NCI-H2196 treated with DMSO at 0.1 percent for 48 hours (cell line): Measurements from ENCODE around the gene MAGEH1.
A peak's percentile ranks its signal among the peaks of the same experiment; 100 is the strongest.
"Not testable (repeated sequence)": the region's sequence is repeated elsewhere in the genome, so short reads cannot be mapped to it uniquely, and the experiment has no call there.

Source experiments
- DNase-seq: peaks from one replicate; lab custom pipeline; 2025; ENCODE audit not compliant: unreplicated experiment; lab: John Stamatoyannopoulos, UW

The MAGEH1 gene, protein sequence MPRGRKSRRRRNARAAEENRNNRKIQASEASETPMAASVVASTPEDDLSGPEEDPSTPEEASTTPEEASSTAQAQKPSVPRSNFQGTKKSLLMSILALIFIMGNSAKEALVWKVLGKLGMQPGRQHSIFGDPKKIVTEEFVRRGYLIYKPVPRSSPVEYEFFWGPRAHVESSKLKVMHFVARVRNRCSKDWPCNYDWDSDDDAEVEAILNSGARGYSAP

DNA sequence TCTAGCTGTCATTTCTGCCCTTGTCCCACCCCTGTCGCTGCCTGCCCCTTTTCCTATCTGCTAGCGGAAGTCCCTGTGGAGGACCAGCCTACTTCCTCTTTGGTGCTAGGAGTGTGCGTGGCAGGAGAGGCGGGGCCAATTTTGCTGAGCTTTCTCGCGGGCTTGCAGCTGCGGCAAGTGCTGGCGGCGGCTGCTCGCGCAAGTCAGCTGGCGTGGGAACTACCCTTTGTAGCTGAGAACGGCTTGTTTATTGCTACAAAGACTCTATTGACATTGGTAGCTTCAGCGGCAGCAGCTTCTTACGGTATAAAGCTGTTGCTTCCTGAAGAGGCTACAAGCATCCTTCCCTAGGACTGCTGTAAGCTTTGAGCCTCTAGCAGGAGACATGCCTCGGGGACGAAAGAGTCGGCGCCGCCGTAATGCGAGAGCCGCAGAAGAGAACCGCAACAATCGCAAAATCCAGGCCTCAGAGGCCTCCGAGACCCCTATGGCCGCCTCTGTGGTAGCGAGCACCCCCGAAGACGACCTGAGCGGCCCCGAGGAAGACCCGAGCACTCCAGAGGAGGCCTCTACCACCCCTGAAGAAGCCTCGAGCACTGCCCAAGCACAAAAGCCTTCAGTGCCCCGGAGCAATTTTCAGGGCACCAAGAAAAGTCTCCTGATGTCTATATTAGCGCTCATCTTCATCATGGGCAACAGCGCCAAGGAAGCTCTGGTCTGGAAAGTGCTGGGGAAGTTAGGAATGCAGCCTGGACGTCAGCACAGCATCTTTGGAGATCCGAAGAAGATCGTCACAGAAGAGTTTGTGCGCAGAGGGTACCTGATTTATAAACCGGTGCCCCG lies at the start of gene MAGEH1:
MAGEH1 (plus strand) TSS at position 138 of the 843 bp plus-strand sequence; CDS start at position 386, 248 bp downstream.
- peak; percentile 39 for DNase-seq

DNA sequence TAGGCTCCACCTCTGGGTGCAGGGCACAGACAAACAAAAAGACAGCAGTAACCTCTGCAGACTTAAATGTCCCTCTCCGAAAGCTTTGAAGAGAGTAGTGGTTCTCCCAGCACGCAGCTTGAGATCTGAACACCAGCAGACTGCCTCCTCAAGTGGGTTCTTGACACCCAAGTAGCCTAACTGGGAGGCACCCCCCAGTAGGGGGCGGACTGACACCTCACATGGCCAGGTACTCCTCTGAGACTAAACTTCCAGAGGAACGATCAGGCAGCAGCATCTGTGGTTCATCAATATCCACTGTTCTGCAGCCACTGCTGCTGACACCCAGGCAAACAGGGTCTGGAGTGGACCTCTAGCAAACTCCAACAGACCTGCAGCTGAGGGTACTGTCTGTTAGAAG lies 24.8 kb upstream of the MAGEH1 start:
- not testable (repeated sequence) for DNase-seq

DNA sequence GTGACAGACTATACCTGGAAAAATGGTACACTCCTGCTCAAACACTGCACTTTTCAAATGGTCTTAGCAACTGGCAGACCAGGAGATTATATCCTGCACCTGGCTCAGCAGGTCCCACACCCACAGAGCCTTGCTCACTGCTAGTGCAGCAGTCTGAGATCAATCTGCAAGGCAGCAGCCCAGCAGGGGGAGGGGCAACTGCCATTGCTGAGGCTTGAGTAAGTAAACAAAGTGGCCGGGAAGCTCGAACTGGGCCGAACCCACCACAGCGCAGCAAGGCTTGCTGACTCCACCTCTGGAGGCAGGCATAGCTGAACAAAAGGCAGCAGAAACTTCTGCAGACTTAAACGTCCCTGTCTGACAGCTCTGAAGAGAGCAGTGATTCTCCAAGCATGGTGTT lies 8.5 kb upstream of the MAGEH1 start:
- not testable (repeated sequence) for DNase-seq

DNA sequence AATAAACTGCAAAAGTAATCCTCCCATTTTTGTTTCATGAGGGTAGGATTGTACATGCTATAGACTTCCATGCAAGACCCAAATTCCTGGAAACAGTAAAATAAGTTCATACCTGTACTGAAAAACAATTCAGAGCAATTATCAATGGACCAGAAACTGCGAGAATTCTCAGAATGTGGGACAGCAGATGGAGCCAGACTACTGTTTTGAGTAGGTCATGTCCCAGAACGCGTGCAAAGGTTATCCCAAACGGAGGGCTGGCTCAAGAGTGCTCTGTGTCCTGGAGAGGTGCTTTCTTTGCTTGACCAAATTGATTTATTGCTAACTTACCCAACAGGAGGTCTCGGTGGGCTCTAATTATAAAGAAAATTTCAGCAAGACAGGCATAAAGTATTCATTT lies 1.7 kb upstream of the MAGEH1 start:
- DNase-seq = no peak

DNA sequence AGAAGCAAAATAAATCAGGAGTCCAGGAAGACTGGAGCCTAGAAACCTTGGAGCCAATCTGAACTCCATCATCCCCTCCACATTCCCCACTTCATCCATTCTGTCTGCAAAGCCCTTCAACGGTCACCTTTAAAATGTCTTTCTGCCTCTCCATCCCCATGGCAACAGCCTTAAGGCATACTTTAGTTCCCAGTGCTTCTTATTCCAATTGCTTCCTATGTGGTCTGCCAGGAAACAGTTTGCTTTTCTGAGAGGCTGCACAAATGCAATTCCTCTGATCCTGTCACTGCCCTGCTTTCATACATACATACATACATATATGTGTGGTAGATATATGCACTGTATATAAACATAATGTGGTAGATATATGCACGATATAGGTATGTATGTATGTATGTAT lies 786 bp upstream of the MAGEH1 start:
- DNase-seq = no peak

DNA sequence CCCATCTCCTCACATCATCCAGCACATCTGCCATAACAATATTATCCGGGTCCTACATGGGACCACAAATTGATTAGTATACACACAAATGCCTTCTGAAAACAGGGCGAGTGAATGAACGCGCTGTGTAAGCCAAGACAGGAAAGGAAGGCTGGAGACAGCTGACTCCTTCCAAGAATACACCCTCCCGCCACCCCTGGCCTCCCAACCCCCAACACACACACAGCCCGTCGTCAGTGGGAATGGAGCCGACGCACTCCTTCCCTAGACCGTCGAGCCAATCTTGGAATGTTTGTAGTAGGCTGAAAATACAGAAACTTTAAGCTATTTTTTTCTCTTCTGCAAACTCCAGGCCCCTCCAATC lies 319 bp upstream of the MAGEH1 start:
- no peak for DNase-seq

DNA sequence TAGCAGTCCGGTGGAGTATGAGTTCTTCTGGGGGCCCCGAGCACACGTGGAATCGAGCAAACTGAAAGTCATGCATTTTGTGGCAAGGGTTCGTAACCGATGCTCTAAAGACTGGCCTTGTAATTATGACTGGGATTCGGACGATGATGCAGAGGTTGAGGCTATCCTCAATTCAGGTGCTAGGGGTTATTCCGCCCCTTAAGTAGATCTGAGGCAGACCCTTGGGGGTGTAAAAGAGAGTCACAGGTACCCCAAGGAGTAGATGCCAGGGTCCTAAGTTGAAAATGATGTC lies 852 bp downstream of the MAGEH1 start:
- no peak for DNase-seq

DNA sequence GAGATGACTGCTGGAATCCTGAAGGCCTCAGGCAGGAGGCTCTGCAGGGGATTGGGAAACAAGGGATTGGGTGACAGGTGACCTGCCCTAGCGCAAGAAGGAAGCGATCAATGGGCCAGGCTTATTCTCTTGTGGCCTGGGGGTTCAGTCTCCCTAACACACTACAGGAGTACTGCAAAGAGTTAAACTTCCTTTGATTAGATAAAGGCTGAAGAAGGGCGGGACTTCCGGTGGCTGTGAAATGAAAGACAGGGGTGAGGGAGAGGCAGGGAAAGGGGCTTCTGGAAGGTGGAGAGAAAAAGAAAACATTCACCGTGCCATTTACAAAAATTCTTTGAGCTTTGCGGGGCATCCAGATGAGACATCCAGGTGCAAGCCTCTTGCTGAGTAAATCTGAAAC lies 3.8 kb downstream of the MAGEH1 start:
- not testable (repeated sequence) for DNase-seq

DNA sequence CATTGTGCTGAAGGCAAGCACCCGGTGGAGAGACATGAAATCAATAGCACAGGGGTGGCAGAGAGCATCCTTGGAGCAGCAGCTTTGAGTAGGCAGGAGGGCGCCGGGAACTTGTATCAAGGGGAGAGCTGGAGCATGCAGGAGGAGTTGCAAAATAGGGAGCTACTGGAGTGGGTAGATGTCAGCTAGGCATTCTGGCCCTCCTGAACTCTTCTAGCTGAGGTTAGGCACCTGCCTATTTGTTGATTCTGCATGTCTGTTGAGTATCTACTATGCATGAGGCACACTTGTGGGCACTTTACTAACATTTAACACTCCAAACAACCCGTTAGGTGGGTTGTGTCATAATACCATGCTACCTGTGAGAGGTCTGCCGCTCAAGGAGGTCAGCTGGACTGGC lies 7.5 kb downstream of the MAGEH1 start:
- not testable (repeated sequence) for DNase-seq

DNA sequence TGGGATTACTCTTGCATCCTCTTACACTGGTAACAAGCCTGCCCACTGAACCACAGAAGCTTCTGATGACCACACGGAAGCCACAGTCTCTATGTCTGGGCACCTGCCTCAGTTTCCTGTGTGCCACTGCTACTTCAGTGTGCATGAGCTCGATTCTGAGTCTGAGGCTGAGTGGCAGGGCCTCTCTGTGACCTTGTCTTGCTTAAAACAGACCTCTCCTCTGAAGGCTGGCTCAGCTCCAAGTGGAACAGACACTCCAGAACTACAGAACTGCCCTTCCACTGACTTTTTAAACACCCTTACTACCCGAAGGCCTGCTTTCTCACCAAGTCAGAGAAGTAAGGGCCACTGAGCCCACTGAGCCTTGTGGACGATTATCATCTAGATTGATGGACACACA lies 8.0 kb downstream of the MAGEH1 start:
- DNase-seq = not testable (repeated sequence)

DNA sequence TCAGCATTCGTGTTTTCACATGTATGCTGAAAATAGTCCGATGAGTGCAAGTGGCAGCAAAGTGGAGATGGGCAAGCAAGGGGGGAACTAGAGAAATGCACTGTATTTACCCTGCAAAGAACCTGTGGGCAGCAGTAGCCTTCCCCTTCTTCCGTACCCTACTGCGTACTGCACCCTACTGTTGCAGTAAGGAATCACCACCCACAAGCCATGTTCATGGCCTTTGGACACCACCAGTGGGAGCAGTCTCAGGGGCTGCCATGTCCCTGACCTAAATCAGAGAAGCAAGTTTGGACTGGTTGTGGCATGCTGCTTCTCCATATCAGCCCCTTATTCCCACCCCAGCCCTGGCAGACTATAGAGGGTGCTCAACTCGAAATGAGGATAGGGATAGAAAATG lies 12.1 kb downstream of the MAGEH1 start:
- not testable (repeated sequence) for DNase-seq

DNA sequence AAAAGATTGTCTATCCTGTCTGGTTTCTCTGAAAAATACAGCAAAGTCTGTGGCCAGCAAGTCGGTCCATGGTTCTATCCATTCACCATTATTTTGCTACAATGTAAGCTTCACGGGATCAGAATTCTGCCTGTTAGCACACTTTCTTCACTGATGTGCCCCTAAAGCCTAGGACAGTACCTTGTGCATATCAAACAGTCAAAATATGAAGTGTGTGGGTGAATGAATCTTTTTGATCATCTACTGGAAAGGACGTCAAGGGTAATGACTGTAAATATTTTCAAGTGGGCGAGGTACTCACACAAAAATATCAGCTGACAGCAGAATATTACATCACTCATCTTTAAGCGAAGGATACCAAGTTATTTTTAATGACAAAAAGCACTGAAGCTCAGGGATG lies 13.2 kb downstream of the MAGEH1 start:
- not testable (repeated sequence) for DNase-seq

DNA sequence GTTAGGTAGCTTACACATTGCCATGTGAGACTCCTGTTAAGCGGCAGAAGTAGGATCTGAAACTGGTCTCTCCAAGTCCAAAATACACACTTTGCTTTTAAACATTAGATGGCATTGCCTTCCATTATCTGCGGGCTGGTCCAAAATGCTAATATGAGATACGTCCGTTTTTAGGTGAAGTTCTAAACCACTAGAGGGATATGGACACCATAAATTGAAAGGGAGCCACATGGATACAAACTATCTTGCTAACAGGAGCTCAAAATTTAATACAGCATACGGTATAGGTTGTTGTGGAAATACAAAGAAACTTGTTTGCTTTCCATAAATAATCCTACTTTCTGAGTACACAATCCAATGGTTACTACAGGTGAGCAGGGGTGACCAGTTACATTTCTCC lies 13.9 kb downstream of the MAGEH1 start:
- not testable (repeated sequence) for DNase-seq

DNA sequence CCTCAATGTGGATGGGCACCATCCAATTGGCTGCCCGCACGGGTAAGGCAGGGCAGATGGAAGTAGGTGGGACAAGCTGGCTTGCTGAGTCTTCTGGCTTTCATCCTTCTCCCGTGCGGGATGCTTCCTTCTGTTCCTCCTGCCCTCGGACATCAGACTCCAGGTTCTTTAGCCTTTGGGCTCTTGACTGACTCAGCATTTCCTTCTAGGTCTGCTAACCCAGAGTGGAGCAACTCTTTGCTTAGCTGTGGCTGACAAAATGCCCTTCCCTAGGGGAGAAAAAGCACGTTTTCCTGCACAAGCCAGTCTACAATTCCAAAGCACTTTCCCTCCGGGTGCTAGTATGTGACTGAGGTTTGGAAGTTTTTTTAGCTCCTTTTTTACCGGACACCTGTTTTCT lies 28.0 kb downstream of the MAGEH1 start:
- DNase-seq = not testable (repeated sequence)

DNA sequence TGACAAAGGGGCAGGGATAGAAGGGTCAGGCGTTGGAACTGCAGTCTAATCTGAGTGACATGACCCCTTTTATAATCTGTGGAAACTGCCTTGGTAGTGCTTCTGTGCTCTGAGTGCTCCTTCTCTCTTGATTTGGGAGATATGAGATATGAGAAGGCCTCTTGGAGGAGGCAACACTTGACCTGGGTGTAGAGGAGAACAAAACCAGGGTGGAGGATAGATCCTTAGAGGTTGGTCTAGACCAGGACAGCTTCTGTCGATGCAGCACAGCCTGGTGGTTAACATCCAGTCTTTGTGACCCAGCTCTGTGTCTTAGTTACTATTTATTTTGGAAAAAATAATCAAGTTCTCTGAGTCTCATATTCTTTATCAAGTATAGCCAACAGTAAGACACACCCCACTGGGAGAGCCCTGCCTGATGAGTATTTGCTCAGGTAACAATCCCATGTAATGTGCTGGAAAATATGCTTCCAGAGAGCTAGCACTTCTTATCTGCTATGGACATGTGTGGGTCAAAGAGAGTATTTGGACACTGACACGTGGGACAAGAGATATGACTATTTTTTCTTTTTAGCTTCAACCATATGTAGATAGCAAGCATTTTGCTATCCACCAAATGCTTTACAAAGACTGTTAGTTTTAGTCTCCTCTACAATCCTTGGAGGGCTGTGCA lies 28.6 kb downstream of the MAGEH1 start:
- no peak for DNase-seq

DNA sequence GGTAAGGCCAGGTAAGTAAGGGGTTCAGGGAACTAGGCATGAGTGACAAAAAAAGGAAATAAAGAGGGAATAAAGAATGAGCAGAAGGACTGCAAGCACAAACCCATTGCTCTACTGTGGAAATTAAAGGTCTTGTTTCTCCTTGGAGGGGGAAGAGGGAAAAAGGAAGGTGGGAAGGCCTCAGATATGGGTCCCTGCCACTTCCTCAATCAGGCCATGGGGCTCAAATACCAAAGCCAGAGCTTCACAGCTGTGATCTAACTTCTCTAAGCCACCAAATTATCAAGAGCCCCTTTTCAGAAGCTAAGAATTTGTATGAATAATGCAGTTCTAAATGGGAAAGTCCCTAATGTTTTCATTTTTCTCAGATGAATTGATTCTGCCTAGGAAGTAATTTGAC lies 33.0 kb downstream of the MAGEH1 start:
- no peak for DNase-seq

DNA sequence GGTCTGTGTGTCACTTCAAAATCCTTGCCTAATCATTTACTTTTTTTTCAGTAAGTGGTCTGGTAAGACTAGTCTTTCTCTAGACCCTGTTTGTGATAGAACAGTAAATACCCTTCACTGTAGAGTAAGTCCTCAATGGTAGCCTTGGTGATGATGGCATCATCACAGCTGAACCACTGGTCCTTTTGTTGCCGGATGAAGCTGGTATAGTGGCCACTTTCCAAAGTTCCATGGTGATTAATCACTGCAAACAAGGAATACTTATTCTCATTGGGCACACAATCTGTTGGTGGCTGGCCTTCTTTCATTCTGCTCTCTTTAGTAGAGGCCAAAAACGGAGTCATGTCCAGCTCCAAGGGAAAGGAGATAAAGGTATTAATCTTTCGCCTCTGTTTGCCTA lies 34.8 kb downstream of the MAGEH1 start:
- DNase-seq = peak; percentile 31

DNA sequence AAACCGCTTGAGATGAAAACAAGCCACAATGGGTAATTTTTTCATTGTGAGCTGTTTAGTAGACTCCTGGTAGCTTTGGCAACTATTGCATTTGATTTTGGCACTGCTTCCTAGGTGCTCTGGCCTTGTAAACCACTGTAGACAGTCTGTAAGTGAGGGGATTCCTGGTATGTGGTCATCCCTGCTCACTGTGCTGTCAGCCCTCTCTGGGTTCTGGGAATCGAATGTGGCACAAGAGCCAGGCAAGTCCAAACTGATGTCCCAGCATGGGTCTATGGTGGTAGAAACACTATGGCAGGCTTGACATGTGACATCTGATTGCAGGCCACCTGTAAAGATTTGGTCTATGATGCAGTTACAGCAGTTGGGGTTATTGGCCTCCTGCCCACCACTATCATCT lies 35.2 kb downstream of the MAGEH1 start:
- no peak for DNase-seq

DNA sequence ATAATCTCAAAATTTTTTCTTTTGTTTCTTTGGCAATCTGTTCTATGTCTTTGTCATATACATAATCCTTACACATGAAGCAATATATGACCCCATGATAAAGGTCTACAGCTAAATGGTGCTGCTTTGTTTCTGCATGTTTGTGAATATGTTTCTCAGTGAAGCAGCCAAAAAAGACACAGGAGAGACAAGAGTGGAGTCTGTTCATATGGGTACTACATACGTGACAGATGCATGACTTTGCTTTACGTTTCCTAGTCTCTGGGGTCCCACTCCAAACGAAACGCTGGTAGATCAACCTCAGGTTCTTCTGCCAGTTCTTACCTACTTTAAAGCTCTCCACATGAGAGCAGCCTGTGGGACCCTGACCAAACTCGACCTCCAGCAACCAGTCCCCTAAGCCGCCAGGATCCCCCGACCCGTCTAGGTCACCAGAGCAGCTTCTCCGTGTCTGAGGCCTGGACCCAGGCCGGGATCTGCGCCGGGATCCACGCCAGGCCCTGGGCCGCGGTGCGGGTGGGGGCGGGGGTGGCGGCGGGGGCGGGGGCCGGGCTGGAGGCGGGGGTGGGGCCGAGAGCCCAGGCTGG lies 36.2 kb downstream of the MAGEH1 start:
- DNase-seq = no peak

DNA sequence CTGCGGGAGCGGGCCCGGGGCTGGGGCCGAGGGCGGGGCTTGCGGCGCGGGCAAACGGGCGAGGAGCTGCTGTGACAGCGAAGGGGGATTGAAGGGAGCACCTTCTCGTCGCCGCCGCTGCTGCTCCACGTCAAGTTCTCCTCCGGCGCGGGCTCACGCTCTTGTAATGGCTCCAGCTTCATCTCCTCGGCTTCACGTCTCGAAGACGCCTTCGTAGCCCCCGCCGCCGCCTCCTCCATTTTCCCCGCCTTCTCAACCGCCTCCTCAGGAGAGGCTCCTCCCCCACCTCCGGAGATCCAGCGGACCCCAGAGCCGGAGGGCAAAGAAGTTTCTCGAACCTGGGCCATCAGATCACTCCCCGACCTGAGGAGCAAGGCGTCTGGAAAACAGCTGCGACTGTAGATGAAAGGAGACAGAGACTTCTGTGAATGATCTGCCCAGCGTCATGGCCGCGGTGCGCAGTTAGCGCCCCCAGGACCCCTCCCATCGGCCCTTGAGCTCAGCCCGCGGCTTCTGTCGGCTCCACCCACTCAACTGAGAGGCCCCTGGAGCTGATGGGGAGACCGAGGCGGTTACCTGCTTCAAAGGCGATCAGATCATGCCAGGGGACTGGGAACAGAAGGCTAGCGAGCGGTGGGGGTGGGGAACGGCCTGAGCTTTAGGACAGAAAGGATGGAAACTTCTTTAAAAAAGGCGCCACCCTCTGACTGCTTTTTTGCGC lies 36.8 kb downstream of the MAGEH1 start:
- DNase-seq = peak; percentile 40

DNA sequence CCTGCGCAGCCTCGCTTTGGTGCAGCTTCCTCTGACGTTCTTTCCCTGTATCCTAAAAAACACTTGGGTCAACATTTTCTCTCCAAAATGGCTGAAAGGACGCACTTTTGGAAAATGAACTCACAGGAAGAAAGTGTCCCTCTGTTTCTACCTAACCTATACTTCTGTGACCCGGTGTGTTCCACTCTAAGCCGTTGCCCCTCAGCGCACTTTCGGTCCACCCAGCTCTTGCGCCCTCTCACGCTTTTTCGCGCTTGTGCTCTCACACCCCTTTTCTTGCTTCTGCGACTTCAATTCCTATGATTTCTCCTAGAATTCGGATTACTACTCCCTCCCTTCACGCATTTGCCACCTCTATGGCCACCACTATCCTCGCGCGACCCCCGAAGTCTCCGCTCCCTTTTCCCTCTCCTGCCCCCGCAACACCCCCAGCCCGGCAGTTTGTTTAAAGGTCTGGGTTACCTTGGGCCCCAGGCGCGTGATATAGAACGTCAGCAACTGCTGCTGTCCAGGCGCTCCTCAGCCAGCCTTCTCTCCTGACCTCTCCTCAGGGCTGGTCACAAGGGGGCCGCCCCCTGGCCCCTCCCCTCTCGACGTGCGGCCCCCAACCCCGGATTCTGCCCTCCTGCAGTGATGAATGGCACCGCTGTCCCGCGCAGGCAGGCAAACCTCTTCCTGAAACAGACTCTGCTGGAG lies 37.5 kb downstream of the MAGEH1 start, which contains the start of gene USP51:
USP51 (minus strand) TSS at position 535 of the 696 bp plus-strand sequence. CDS start 909 bp downstream, outside the sequence.
- peak; percentile 24 for DNase-seq
